Measurements from ENCODE around the gene PRR14. TPM values are rescaled to one million over a fixed set of nuclear protein-coding genes. Genes with fewer than 3 reads are reported as not detected.

The PRR14 gene
- total RNA-seq, 1 experiment from 2014 or later: 5.4 TPM

DNA sequence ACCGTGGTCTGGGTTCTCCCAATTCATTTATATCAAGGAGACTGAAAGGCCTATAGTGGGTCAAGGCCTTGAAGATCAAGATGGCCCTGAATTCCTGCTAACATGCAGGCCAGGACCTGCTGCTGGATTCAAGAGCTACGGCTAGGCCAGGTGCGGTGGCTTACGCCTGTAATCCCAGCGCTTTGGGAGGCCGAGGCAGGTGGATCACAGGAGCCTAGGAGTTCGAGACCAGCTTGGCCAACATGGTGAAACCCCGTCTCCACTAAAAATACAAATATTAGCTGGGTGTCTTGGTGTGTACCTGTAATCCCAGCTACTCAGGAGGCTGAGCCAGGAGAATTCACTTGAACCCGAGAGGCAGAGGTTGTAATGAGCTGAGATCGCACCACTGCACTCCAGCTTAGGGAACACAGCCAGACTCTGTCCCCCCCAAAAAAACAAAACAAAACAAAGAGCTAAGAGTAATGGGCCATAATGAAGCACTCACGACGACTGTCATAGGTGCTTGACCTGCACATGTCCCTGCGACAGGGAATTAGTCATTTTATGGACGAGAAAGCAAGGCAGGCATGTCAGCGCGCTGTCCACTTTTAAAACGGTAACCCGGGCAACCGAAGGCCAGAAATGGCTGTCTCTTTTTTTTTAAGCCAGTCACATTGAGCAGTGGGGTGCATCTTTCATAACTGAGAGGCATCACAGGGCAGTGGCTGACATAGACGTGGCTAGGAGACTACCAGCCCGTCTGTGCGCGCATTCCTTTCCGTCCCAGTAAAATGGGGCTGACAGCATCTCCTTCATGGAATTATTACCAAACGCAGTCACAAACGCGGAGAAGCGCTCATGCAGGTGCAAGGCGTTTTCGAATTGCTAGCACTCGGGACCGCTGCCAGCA lies 6.5 kb downstream of the PRR14 start:
- no peak for DNase-seq (ENCODE audit: low spot score)
- in situ Hi-C loops (cut with HindIII; ENCODE audit: low sequenced_read_pairs): no loop called here

- DNase-seq (ENCODE audit: low spot score): peak; percentile 100
- in situ Hi-C loops (cut with HindIII; ENCODE audit: low sequenced_read_pairs): no loop called here
These were observed 7.3 kb downstream of the PRR14 start, which contains the start of gene FBRS for GRCh38 chr16:30657866-30658730. TSS of gene FBRS (plus strand) at chr16:30658431. CDS start at chr16:30659519, 1,088 bp downstream.

GRCh38 chr16:30658731-30659506 lies 8.2 kb downstream of the PRR14 start:
- peak; percentile 98 for DNase-seq (ENCODE audit: low spot score)
- in situ Hi-C loops (cut with HindIII; ENCODE audit: low sequenced_read_pairs): no loop called here

- in situ Hi-C loops (cut with HindIII; ENCODE audit: low sequenced_read_pairs): no loop called here
- DNase-seq (ENCODE audit: low spot score): no peak
These were observed 9.0 kb downstream of the PRR14 start for GRCh38 chr16:30659507-30660423.

DNA sequence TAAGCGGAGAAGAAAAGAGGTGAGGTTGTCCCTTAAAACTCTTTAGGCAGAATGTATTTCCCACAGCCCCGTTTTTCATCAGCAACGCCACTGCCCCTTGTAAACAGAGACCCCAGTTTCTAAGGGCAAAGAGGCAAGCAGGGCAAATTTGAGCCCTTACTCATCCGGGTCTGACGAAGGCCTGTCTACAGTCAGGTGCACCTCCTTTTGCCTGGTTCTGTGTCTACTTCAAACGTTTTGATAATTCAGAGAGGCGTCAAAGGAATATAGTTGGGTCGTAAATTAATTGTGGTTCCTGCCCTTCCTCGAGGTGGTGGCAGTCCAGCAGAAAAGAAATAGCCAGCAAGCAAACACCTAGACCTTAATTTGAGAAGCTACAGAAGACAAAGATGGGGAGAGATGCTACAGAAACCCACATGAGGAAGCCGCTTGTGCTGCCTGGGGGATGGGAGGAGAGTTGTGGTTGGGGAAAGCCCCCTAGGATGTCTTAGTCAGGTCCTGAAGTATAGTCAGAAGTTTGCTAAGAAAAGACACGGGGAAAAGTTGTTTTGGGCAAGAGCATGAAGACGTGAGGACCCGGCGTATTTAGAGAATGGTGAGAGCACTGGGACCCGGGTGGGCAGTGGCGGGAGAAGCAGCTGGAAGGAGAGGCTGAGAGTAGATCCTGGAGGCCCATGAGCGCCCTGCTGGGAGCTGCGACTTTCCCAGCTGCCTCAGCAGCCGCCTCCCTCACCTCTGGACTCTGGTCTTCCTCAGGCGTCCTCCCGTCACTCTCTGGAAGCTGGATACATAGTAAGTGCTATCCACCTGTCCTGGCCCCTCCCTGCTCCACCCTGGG lies 9.9 kb downstream of the PRR14 start:
- in situ Hi-C loops (cut with HindIII; ENCODE audit: low sequenced_read_pairs): no loop called here
- no peak for DNase-seq (ENCODE audit: low spot score)

DNA sequence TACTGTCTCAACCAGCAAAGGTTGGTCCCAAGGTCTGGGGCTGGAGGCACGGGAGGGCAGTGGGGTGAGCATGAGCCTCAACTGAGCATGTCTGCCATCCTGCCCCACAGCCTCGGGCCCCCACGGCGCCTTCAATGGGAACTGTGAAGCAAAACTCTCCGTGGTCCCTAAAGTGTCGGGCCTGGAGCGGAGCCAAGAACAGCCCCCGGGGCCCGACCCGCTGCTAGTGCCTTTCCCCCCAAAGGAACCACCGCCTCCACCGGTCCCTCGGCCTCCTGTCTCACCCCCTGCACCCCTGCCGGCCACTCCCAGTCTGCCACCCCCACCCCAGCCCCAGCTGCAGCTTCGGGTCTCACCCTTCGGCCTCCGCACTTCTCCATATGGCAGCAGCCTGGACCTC lies 11.7 kb downstream of the PRR14 start:
- in situ Hi-C loops (cut with HindIII; ENCODE audit: low sequenced_read_pairs): no loop called here
- no peak for DNase-seq (ENCODE audit: low spot score)

- in situ Hi-C loops (cut with HindIII; ENCODE audit: low sequenced_read_pairs): no loop called here
- no peak for DNase-seq (ENCODE audit: low spot score)
These were observed 12.3 kb downstream of the PRR14 start for GRCh38 chr16:30663038-30663437.

- in situ Hi-C loops (cut with HindIII; ENCODE audit: low sequenced_read_pairs): no loop called here
- no peak for DNase-seq (ENCODE audit: low spot score)
These were observed 13.1 kb downstream of the PRR14 start for GRCh38 chr16:30663820-30664219.

DNA sequence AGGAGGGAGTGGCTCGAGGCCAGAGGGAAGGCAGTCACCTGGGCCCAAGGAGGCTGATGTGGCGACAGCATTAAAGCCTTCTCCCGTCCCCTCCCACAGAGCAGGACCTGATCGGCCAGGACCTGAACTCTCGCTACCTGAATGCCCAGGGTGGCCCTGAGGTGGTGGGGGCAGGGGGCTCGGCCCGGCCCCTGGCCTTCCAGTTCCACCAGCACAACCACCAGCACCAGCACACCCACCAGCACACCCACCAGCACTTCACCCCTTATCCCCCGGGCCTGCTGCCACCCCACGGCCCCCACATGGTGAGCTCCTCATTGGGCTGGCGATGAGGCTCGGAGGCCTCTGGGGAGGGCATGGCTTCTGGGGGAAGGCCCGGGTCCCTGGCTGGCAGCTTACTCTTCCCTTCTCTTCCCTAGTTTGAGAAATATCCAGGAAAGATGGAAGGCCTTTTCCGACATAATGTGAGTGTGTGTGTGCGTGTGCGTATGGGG lies 13.9 kb downstream of the PRR14 start:
- DNase-seq (ENCODE audit: low spot score): no peak
- in situ Hi-C loops (cut with HindIII; ENCODE audit: low sequenced_read_pairs): no loop called here

GRCh38 chr16:30665155-30665829 lies 14.5 kb downstream of the PRR14 start:
- no peak for DNase-seq (ENCODE audit: low spot score)
- in situ Hi-C loops (cut with HindIII; ENCODE audit: low sequenced_read_pairs): no loop called here

GRCh38 chr16:30665830-30666190 lies 15.1 kb downstream of the PRR14 start:
- no peak for DNase-seq (ENCODE audit: low spot score)
- in situ Hi-C loops (cut with HindIII; ENCODE audit: low sequenced_read_pairs): no loop called here

DNA sequence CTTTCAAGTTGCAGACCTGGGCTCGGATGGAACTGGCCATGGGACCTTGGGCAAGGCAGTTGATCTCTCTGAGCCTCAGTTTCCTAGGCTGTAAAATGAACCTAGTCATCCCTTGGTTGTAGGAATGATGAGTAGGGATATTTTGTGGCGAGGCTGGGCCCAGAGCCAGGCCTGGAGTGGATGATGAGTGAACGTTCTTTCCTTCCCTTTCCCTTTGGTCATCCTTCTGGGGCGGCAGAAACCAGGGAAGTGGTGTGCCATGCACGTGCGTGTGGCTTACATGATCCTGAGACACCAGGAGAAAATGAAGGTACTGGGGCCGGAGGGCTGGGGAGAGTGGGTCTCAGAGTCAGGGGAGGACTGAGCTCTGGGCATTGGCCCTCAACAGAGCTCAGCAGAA lies 15.9 kb downstream of the PRR14 start:
- in situ Hi-C loops (cut with HindIII; ENCODE audit: low sequenced_read_pairs): no loop called here

DNA sequence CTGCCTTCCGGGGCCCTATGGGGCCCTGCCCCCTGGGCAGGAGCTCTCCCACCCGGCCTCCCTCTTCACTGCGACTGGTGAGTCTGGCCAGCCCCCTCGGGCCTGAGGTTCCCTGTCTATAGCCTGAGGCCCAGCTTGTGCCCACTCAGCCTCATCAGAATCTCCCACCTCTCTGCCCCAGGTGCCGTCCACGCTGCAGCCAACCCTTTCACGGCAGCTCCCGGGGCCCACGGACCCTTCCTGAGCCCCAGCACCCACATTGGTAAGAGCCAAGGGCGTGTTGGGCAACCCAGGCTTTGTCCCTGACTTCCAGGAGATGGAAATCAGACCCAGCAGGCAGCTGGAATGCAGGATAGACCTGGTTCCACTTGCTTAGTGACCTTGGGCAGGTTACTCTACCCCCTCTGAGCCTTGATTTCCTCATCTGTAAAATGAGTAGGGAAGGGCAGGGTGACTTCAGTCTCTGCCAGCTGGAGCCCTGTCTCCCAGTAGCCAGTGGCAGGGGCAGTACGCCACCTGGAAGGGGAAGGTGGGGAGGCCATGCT lies 16.7 kb downstream of the PRR14 start:
- DNase-seq (ENCODE audit: low spot score): no peak
- in situ Hi-C loops (cut with HindIII; ENCODE audit: low sequenced_read_pairs): no loop called here

More for the DNA sequence above, 15.9 kb downstream of the PRR14 start:
- DNase-seq (ENCODE audit: low spot score): no peak

GRCh38 chr16:30668393-30668792 lies 17.6 kb downstream of the PRR14 start:
- no peak for DNase-seq (ENCODE audit: low spot score)
- in situ Hi-C loops (cut with HindIII; ENCODE audit: low sequenced_read_pairs): no loop called here

DNA sequence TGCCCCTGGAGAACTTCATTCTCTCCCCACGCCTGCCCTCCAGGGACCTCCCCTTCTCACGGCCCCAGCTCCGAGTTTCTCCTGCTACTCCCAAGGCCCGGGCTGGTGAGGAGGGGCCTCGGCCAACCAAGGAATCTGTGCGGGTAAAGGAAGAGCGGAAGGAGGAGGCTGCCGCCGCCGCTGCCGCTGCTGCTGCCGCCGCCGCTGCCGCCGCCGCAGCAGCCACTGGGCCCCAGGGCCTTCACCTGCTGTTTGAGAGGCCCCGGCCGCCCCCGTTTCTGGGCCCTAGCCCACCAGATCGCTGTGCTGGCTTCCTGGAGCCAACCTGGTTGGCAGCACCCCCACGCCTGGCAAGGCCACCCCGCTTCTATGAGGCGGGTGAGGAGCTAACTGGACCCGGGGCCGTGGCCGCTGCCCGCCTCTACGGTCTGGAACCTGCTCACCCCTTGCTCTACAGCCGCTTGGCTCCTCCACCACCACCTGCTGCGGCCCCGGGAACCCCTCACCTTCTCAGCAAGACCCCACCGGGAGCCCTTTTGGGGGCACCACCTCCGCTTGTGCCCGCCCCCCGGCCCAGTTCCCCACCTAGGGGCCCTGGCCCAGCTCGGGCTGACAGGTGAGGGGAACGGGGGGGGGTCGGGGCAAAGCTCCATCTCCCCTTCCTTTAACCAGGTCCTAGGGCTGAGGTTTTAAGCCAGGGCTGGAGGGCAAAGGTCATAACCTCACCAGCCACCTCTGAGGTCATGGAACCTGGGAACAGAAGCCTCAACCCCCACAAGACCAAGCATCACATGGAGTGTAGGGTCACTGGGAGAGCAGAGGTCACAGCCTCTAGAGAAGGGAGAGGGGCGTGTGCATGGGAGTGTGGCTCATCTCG lies 18.5 kb downstream of the PRR14 start:
- DNase-seq (ENCODE audit: low spot score): no peak
- in situ Hi-C loops (cut with HindIII; ENCODE audit: low sequenced_read_pairs): no loop called here
